Body of pancreas (tissue), 4 donors: ENCODE data around the gene MELTF.
A peak's percentile ranks its signal among the peaks of the same experiment; 100 is the strongest.

ENCODE experiments used
- CTCF ChIP-seq, 7 experiments: fragments of 450-650 bp in 4 of 7; fragments of 200-600 bp in 3 of 7; sonication (generic) in 3 of 7; IDR thresholded peaks; one replicate each; pipeline ENCODE4 v1.5.1; 2016 to 2019; ENCODE audit warnings: antibody characterized with exemption in 7 of 7
- POLR2A ChIP-seq, 3 donors: fragments of 450-650 bp; IDR thresholded peaks; one replicate each; pipeline ENCODE4 v1.6.1; 2016; ENCODE audit warnings: antibody characterized with exemption in 3 of 3, mild to moderate bottlenecking in 2 of 3

DNA sequence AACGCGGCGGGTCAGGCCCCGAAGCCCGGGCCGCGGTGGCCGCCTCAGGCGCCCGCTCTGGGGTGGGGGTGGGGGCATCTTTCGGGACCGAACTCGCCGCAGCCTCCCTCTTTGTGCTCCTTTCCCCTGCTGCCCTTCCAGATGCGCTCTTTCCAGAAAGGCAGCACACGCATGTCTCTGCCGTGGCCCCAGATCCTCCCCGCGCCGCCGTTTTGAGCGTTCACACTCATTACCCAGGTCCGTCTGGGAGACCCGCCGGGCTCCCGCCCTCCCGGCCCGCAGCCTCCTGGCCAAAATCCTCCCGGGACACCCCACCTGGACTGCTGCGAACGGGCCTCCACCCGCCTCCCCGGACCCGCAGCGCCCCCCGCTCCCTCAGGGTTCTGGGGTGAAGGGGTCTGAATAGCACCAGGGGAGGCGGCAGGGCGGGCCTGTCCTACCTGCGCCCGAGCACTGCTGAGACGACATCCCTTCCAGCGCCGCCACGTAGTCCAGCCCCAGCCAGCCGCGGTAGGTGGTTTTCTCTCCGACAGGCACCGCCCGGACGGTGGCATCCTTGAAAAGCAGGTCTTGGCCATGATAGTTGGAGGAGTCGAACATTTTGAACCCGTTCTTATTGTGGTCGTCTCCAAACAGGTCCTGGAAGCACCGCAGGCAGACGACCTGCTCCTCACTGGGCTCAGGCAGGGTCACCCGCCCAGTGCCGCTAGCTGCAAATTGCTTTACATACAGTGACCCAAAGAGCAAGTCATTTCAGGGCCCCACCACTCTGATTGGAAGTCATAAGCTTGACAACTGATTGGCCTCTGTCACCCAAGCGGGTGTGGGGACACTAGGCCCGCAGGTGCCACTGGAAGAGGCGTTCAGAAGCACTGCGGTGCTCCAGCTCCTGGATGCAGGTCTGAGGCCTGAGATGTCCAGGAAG, 25.9 kb downstream of the MELTF start:
- TF ChIP-seq POLR2A (IDR thresholded peaks at IDR 0.05), result peak in 2 of 3 donors; percentile 17 to 35
- TF ChIP-seq CTCF (IDR thresholded peaks at IDR 0.05), result no peak
